Ascending aorta (tissue), 2 donors: ENCODE measurements around the gene PPP1R3E. TPM values are rescaled to one million over a fixed set of nuclear protein-coding genes. Genes with fewer than 3 reads are reported as not detected.

Experiments
- DNase-seq, 2 donors: peaks; one replicate each; pipeline ENCODE4 v3.0.0-alpha.2; 2019; ENCODE audit warnings: low spot score in 2 of 2
- H3K27ac ChIP-seq, 2 donors: fragments of 200-600 bp; sonication (generic); one replicate each; pipeline ENCODE4 v1.5.1; 2016 to 2017; ENCODE audit warnings: mild to moderate bottlenecking in 1 of 2
- H3K27me3 ChIP-seq: fragments of 200-600 bp; sonication (generic); one replicate; pipeline ENCODE4 v1.5.1; 2017
- H3K36me3 ChIP-seq, 2 donors: fragments of 200-600 bp; sonication (generic); one replicate each; pipeline ENCODE4 v1.5.1; 2016
- H3K4me1 ChIP-seq, 2 donors: fragments of 200-600 bp; sonication (generic); one replicate each; pipeline ENCODE4 v1.5.1; 2016 to 2017; ENCODE audit warnings: mild to moderate bottlenecking in 1 of 2
- H3K4me3 ChIP-seq, 2 donors: fragments of 200-600 bp; sonication (generic); one replicate each; pipeline ENCODE4 v1.5.1; 2016 to 2017; ENCODE audit warnings: mild to moderate bottlenecking in 1 of 2
- H3K9me3 ChIP-seq, 2 donors: fragments of 200-600 bp; sonication (generic); one replicate each; pipeline ENCODE4 v1.5.1; 2016
- CTCF ChIP-seq, 3 experiments: fragments of 200-600 bp in 2 of 3; fragments of 450-650 bp in 1 of 3; sonication (generic) in 2 of 3; IDR thresholded peaks; one replicate each; pipeline ENCODE4 v1.5.1; 2016 to 2019; ENCODE audit warnings: antibody characterized with exemption in 3 of 3, mild to moderate bottlenecking in 1 of 3, moderate library complexity in 1 of 3
- intact Hi-C: fragments of 100-400 bp; cut with DNase I; formaldehyde crosslinking; loops from one replicate; pipeline ENCODE4 v1.15.1; 2023
- total RNA-seq: library from RNA; depleted of rRNA; stranded (reverse); fragments of >200 nt; gene quantifications from one replicate; pipeline ENCODE4 v1.1.0, GENCODE V29; 2016

The PPP1R3E gene
- total RNA-seq, 1 donor from 2014 or later: 8.9 TPM

- Histone ChIP-seq H3K27ac (no peak overlapping the region), H3K4me1 (no peaks in the 10 kb centered on the region), H3K27me3 (no peaks in the 10 kb centered on the region), H3K4me3 (no peak overlapping the region), H3K9me3 (no peaks in the 10 kb centered on the region), H3K36me3 (no peaks in the 10 kb centered on the region)
- intact Hi-C loops: no loop called here
- no peak for TF ChIP-seq CTCF (IDR thresholded peaks at IDR 0.05)
- DNase-seq: no peak
Observed at GRCh38 chr14:23252420-23253333, 50.0 kb downstream of the PPP1R3E start.

- H3K4me1 ChIP-seq: no peaks in the 10 kb centered on the region
- no peaks in the 10 kb centered on the region for H3K9me3 ChIP-seq
- H3K4me3 ChIP-seq: no peak overlapping the region
- intact Hi-C loops: no loop called here
- no peaks in the 10 kb centered on the region for H3K36me3 ChIP-seq
- no peak overlapping the region for H3K27ac ChIP-seq
- no peaks in the 10 kb centered on the region for H3K27me3 ChIP-seq
- no peak for TF ChIP-seq CTCF (IDR thresholded peaks at IDR 0.05)
- DNase-seq: no peak
Observed at GRCh38 chr14:23252006-23252405, 50.7 kb downstream of the PPP1R3E start.

GRCh38 chr14:23249824-23250223 lies 52.8 kb downstream of the PPP1R3E start:
- intact Hi-C loops: no loop called here
- H3K27ac ChIP-seq: no peak overlapping the region
- no peak overlapping the region for H3K4me3 ChIP-seq
- no peaks in the 10 kb centered on the region for H3K4me1 ChIP-seq
- no peaks in the 10 kb centered on the region for H3K27me3 ChIP-seq
- DNase-seq: no peak
- no peak for TF ChIP-seq CTCF (IDR thresholded peaks at IDR 0.05)
- H3K9me3 ChIP-seq: no peaks in the 10 kb centered on the region
- H3K36me3 ChIP-seq: no peaks in the 10 kb centered on the region

- H3K27ac ChIP-seq: no peak overlapping the region
- H3K36me3 ChIP-seq: no peaks in the 10 kb centered on the region
- DNase-seq: no peak
- TF ChIP-seq CTCF (IDR thresholded peaks at IDR 0.05): no peak
- intact Hi-C loops: no loop called here
- no peaks in the 10 kb centered on the region for H3K9me3 ChIP-seq
- no peak overlapping the region for H3K4me3 ChIP-seq
- no peaks in the 10 kb centered on the region for H3K4me1 ChIP-seq
- no peaks in the 10 kb centered on the region for H3K27me3 ChIP-seq
Observed at GRCh38 chr14:23248601-23249000, 54.1 kb downstream of the PPP1R3E start.

Other genes starting within 250 kb of the PPP1R3E start
- gene CDH24, start 245.3 kb downstream of the PPP1R3E start, total RNA-seq: 5.9 TPM
- gene ACIN1, start 207.7 kb downstream of the PPP1R3E start, total RNA-seq: 58.9 TPM
- gene C14orf119, start 207.4 kb downstream of the PPP1R3E start, total RNA-seq: 2.2 TPM
- not detected for gene CIROP, start 197.9 kb downstream of the PPP1R3E start, total RNA-seq
- not detected for gene CEBPE, start 183.6 kb downstream of the PPP1R3E start, total RNA-seq
- 59.9 TPM for gene SLC7A8, start 119.2 kb downstream of the PPP1R3E start, total RNA-seq
- not detected for gene RNF212B, start 64.9 kb downstream of the PPP1R3E start, total RNA-seq
- 7.3 TPM for gene HOMEZ, start 16.7 kb downstream of the PPP1R3E start, total RNA-seq
- gene BCL2L2, start 4.0 kb upstream of the PPP1R3E start, total RNA-seq: 49.2 TPM
- 90.6 TPM for gene PABPN1, start 18.6 kb upstream of the PPP1R3E start, total RNA-seq
- gene SLC22A17, start 50.0 kb upstream of the PPP1R3E start, total RNA-seq: 89.7 TPM
- gene EFS, start 62.3 kb upstream of the PPP1R3E start, total RNA-seq: 38.1 TPM
- not detected for gene IL25, start 70.0 kb upstream of the PPP1R3E start, total RNA-seq
- 2.9 TPM for gene CMTM5, start 74.2 kb upstream of the PPP1R3E start, total RNA-seq
- not detected for gene MYH6, start 105.4 kb upstream of the PPP1R3E start, total RNA-seq
- not detected for gene MYH7, start 132.8 kb upstream of the PPP1R3E start, total RNA-seq
- 7.8 TPM for gene NGDN, start 166.8 kb upstream of the PPP1R3E start, total RNA-seq
- 1.3 TPM for gene ZFHX2, start 248.9 kb upstream of the PPP1R3E start, total RNA-seq